H1 (cell line): ENCODE data around the gene ZNF500. TPM values are rescaled to one million over a fixed set of nuclear protein-coding genes. Genes with fewer than 3 reads are reported as not detected.

ENCODE experiments used
- CTCF ChIA-PET: fragments of 300-600 bp; sonication (Branson Sonifier 250); formaldehyde crosslinking; loops from one replicate; lab custom pipeline; 2021; ENCODE audit not compliant: partially characterized antibody; lab: Charles Lee
- POLR2A ChIA-PET: fragments of 300-600 bp; sonication (Branson Sonifier 250); formaldehyde crosslinking; loops from one replicate; lab custom pipeline; 2021; ENCODE audit warnings: inconsistent platforms; ENCODE audit not compliant: partially characterized antibody; lab: Charles Lee
- DNase-seq, 2 experiments: peaks; one replicate each; pipeline versions ENCODE4 v3.0.0 to v3.0.0-alpha.2; 2010 to 2022; ENCODE audit warnings: low spot score in 2 of 2, low read depth in 1 of 2, mixed read lengths in 1 of 2
- FAIRE-seq: peaks from 2 replicates; lab custom pipeline; 2011; peaks lifted over from hg19 to GRCh38; lab: Jason Lieb, UNC
- H2AFZ ChIP-seq: 2 replicates; pipeline ENCODE4 v1.8.1; 2012; ENCODE audit warnings: low read length, inconsistent platforms
- H2AK5ac ChIP-seq: 2 replicates; pipeline ENCODE4 v1.6.1; 2013; ENCODE audit warnings: low read depth, low read length
- H2BK120ac ChIP-seq: replicated peaks from 2 replicates; pipeline ENCODE3; 2013; ENCODE audit warnings: low read depth, low read length, inconsistent platforms
- H2BK12ac ChIP-seq: 2 replicates; pipeline ENCODE4 v1.6.1; 2013; ENCODE audit warnings: low read depth, low read length
- H2BK15ac ChIP-seq: 2 replicates; pipeline ENCODE4 v1.6.1; 2013; ENCODE audit warnings: low read length
- H2BK20ac ChIP-seq: 2 replicates; pipeline ENCODE4 v1.6.1; 2013; ENCODE audit warnings: low read length
- H2BK5ac ChIP-seq: 2 replicates; pipeline ENCODE4 v1.6.1; 2013; ENCODE audit warnings: low read depth, low read length
- H3K14ac ChIP-seq: 2 replicates; pipeline ENCODE4 v1.6.1; 2013; ENCODE audit warnings: inconsistent platforms; ENCODE audit not compliant: insufficient read length
- H3K18ac ChIP-seq: 2 replicates; pipeline ENCODE4 v1.6.1; 2013; ENCODE audit warnings: low read length; ENCODE audit errors: extremely low read depth
- H3K23ac ChIP-seq: 2 replicates; pipeline ENCODE4 v1.6.1; 2013; ENCODE audit warnings: inconsistent platforms; ENCODE audit not compliant: insufficient read length
- H3K23me2 ChIP-seq: 2 replicates; pipeline ENCODE4 v1.6.1; 2013; ENCODE audit warnings: low read depth, low read length
- H3K27ac ChIP-seq: 2 replicates; pipeline ENCODE4 v1.6.1; 2011; ENCODE audit warnings: low read depth, low read length, inconsistent platforms
- H3K27me3 ChIP-seq, 4 experiments: replicated peaks in 1 of 4; 1 replicate in 1 of 4; 2 replicates in 3 of 4; pipeline versions ENCODE4 v1.6.1 to v1.8.1; 2011 to 2013; ENCODE audit warnings: low read length in 3 of 4, mild to moderate bottlenecking in 3 of 4, inconsistent platforms in 2 of 4, mixed read lengths in 2 of 4, moderate library complexity in 1 of 4; ENCODE audit not compliant: control insufficient read depth in 3 of 4, insufficient read depth in 3 of 4; ENCODE audit errors: extremely low read depth in 1 of 4
- H3K36me3 ChIP-seq, 4 experiments: 2 replicates each; pipeline versions ENCODE4 v1.6.1 to v1.8.1; 2011 to 2013; ENCODE audit warnings: mild to moderate bottlenecking in 4 of 4, low read length in 3 of 4, moderate library complexity in 2 of 4, control low read depth in 1 of 4, inconsistent platforms in 1 of 4; ENCODE audit not compliant: insufficient read depth in 4 of 4, control insufficient read depth in 2 of 4
- H3K4ac ChIP-seq: replicated peaks from 2 replicates; pipeline ENCODE3; 2013; ENCODE audit warnings: low read length, low read depth, mixed read lengths, inconsistent platforms; ENCODE audit not compliant: insufficient read length
- H3K4me1 ChIP-seq, 4 experiments: replicated peaks in 1 of 4; 1 replicate in 1 of 4; 2 replicates in 3 of 4; pipeline versions ENCODE4 v1.6.1 to v1.8.1; 2011 to 2013; ENCODE audit warnings: low read length in 3 of 4, inconsistent platforms in 2 of 4, mixed read lengths in 1 of 4; ENCODE audit not compliant: insufficient read depth in 4 of 4, control insufficient read depth in 3 of 4
- H3K4me2 ChIP-seq, 2 experiments: 2 replicates each; pipeline versions ENCODE4 v1.6.1 to v1.8.1; 2011 to 2013; ENCODE audit warnings: low read depth in 2 of 2, low read length in 2 of 2, control low read depth in 1 of 2, inconsistent platforms in 1 of 2, mild to moderate bottlenecking in 1 of 2; ENCODE audit not compliant: insufficient read depth in 1 of 2
- H3K4me3 ChIP-seq, 4 experiments: fragments of 200-600, 300-600 bp in 1 of 4; sonication (generic), shearing (Covaris generic), sonication (Bioruptor Twin) in 1 of 4; 2 replicates each; pipeline versions ENCODE4 v1.5.1 to v1.8.1; 2011 to 2016; ENCODE audit warnings: low read length in 4 of 4, low read depth in 3 of 4, control low read depth in 2 of 4, inconsistent platforms in 2 of 4, mild to moderate bottlenecking in 2 of 4, mixed read lengths in 1 of 4, moderate library complexity in 1 of 4; ENCODE audit not compliant: insufficient read depth in 2 of 4; ENCODE audit errors: extremely low read depth in 1 of 4
- H3K56ac ChIP-seq: replicated peaks from 2 replicates; pipeline ENCODE3; 2013; ENCODE audit warnings: low read depth, mild to moderate bottlenecking, mixed read lengths, low read length, inconsistent platforms; ENCODE audit not compliant: insufficient read length
- H3K79me1 ChIP-seq: 2 replicates; pipeline ENCODE4 v1.6.1; 2013; ENCODE audit warnings: low read depth, low read length, control low read depth
- H3K79me2 ChIP-seq, 2 experiments: 2 replicates each; pipeline versions ENCODE4 v1.6.1 to v1.8.1; 2012 to 2013; ENCODE audit warnings: low read length in 2 of 2, mild to moderate bottlenecking in 2 of 2, inconsistent platforms in 1 of 2; ENCODE audit not compliant: insufficient read depth in 2 of 2, control insufficient read depth in 1 of 2
- H3K9ac ChIP-seq, 4 experiments: replicated peaks in 1 of 4; 1 replicate in 1 of 4; 2 replicates in 3 of 4; pipeline versions ENCODE4 v1.6.1 to v1.8.1; 2011 to 2013; ENCODE audit warnings: low read depth in 3 of 4, low read length in 3 of 4, control low read depth in 2 of 4, mild to moderate bottlenecking in 2 of 4, moderate library complexity in 2 of 4, inconsistent platforms in 1 of 4; ENCODE audit errors: extremely low read depth in 1 of 4
- H3K9me3 ChIP-seq, 2 experiments: 2 replicates each; pipeline versions ENCODE4 v1.6.1 to v1.8.1; 2012 to 2013; ENCODE audit warnings: mild to moderate bottlenecking in 2 of 2, moderate library complexity in 2 of 2, control low read depth in 1 of 2, inconsistent platforms in 1 of 2, low read depth in 1 of 2, low read length in 1 of 2, mixed read lengths in 1 of 2; ENCODE audit not compliant: insufficient read depth in 2 of 2
- H4K20me1 ChIP-seq, 2 experiments: replicated peaks in 1 of 2; 2 replicates each; pipeline versions ENCODE3 to v1.8.1; 2011 to 2013; ENCODE audit warnings: inconsistent platforms in 2 of 2, low read length in 2 of 2, mild to moderate bottlenecking in 1 of 2; ENCODE audit not compliant: insufficient read depth in 2 of 2, control insufficient read depth in 1 of 2
- H4K5ac ChIP-seq: 2 replicates; pipeline ENCODE4 v1.6.1; 2013; ENCODE audit warnings: low read length, low read depth, mixed read lengths, inconsistent platforms; ENCODE audit not compliant: insufficient read length
- H4K8ac ChIP-seq: 2 replicates; pipeline ENCODE4 v1.8.0; 2013; ENCODE audit warnings: mild to moderate bottlenecking, moderate library complexity, low read length, inconsistent platforms; ENCODE audit not compliant: insufficient read depth; ENCODE audit errors: extremely low read depth
- H4K91ac ChIP-seq: replicated peaks from 2 replicates; pipeline ENCODE3; 2013; ENCODE audit warnings: low read length, mixed read lengths, inconsistent platforms; ENCODE audit not compliant: insufficient read length
- BCL11A ChIP-seq, 2 experiments: IDR thresholded peaks; one replicate each; pipeline ENCODE4 v1.6.1; 2011; ENCODE audit warnings: low read depth in 2 of 2, low read length in 2 of 2, mild to moderate bottlenecking in 2 of 2
- CBX5 ChIP-seq: fragments of 300-800, 300-1000 bp; sonication (generic); IDR thresholded peaks from 2 replicates; pipeline ENCODE4 v1.7.1; 2016; ENCODE audit warnings: antibody characterized with exemption, low read length, low read depth
- CEBPB ChIP-seq: IDR thresholded peaks from 2 replicates; pipeline ENCODE4 v1.6.1; 2012; ENCODE audit warnings: low read depth, low read length
- HDAC2 ChIP-seq, 2 experiments: fragments of 300-600 bp in 1 of 2; sonication (generic) in 1 of 2; IDR thresholded peaks; 2 replicates each; pipeline ENCODE4 v1.6.1; 2011 to 2012; ENCODE audit warnings: low read depth in 2 of 2, low read length in 2 of 2, mild to moderate bottlenecking in 2 of 2, moderate library complexity in 2 of 2, borderline replicate concordance in 1 of 2, inconsistent platforms in 1 of 2
- JUND ChIP-seq: IDR thresholded peaks from 2 replicates; pipeline ENCODE4 v1.6.1; 2011; ENCODE audit warnings: mild to moderate bottlenecking, improper control_type of control experiment, low read length
- MAFK ChIP-seq: IDR thresholded peaks from 2 replicates; pipeline ENCODE4 v1.6.1; 2012; ENCODE audit warnings: low read depth, mild to moderate bottlenecking, improper control_type of control experiment, low read length
- POU5F1 ChIP-seq: IDR thresholded peaks from 2 replicates; pipeline ENCODE4 v1.6.1; 2011; ENCODE audit warnings: low read depth, mild to moderate bottlenecking, low read length, moderate library complexity
- RAD21 ChIP-seq, 2 experiments: IDR thresholded peaks in 1 of 2; conservative IDR thresholded peaks in 1 of 2; 2 replicates each; pipeline ENCODE4 v1.6.1; 2011; ENCODE audit warnings: low read depth in 2 of 2, low read length in 2 of 2, improper control_type of control experiment in 1 of 2, inconsistent platforms in 1 of 2, mild to moderate bottlenecking in 1 of 2, moderate library complexity in 1 of 2
- RFX5 ChIP-seq: IDR thresholded peaks from 2 replicates; pipeline ENCODE4 v1.6.1; 2011; ENCODE audit warnings: low read depth, low read length, improper control_type of control experiment, borderline replicate concordance
- SAP30 ChIP-seq: fragments of 300-600 bp; sonication (generic); IDR thresholded peaks from 2 replicates; pipeline ENCODE4 v1.7.1; 2012; ENCODE audit warnings: low read length, moderate library complexity, mild to moderate bottlenecking, inconsistent platforms; ENCODE audit not compliant: insufficient read depth, insufficient replicate concordance
- TBP ChIP-seq: IDR thresholded peaks from 2 replicates; pipeline ENCODE4 v1.6.1; 2011; ENCODE audit warnings: low read depth, low read length, improper control_type of control experiment
- TCF12 ChIP-seq: IDR thresholded peaks from 2 replicates; pipeline ENCODE4 v1.6.1; 2011; ENCODE audit warnings: low read depth, mild to moderate bottlenecking, low read length
- TEAD4 ChIP-seq: IDR thresholded peaks from 2 replicates; pipeline ENCODE4 v1.6.1; 2012; ENCODE audit warnings: low read depth, low read length, inconsistent platforms, mixed read lengths
- YY1 ChIP-seq: IDR thresholded peaks from 2 replicates; pipeline ENCODE4 v1.6.1; 2011; ENCODE audit warnings: low read depth, mild to moderate bottlenecking, low read length
- ZNF274 ChIP-seq: IDR thresholded peaks from 2 replicates; pipeline ENCODE4 v1.7.0; 2012; ENCODE audit warnings: low read length, borderline replicate concordance; ENCODE audit errors: extremely low read depth
- WGBS, 2 experiments: shearing (Covaris generic) in 1 of 2; methylation state at CpG; one replicate each; pipeline versions ENCODE4 v1.1.6 to v1.1.7; 2013 to 2015; ENCODE audit warnings: low lambda C conversion rate in 2 of 2, mixed read lengths in 2 of 2, inconsistent platforms in 1 of 2, low coverage in 1 of 2, missing lambda C conversion rate in 1 of 2; ENCODE audit not compliant: insufficient replicate concordance in 2 of 2, insufficient coverage in 1 of 2, insufficient read length in 1 of 2; ENCODE audit errors: extremely low coverage in 1 of 2, missing lambda C conversion rate in 1 of 2; 5-methylcytosine and 5-hydroxymethylcytosine counted together
- polyA plus RNA-seq, 7 experiments: library from polyadenylated mRNA; depleted of rRNA in 3 of 7; stranded (reverse) in 5 of 7; unstranded in 2 of 7; fragments of >200 nt in 5 of 7; fragments of 200-250 nt in 2 of 7; gene quantifications; 1 replicate in 5 of 7; 2 replicates in 1 of 7; 4 replicates in 1 of 7; pipeline versions ENCODE4 v1.2.1 to v1.2.3, GENCODE V29; 2011 to 2013; ENCODE audit warnings: missing spikeins in 2 of 7, mixed read lengths in 2 of 7
- total RNA-seq: library from RNA; stranded (reverse); fragmentation: NEBNext Ultra II Directional; extraction: Animal tissue kit (Norgen Biotek cat#: 25700); gene quantifications from 2 replicates; pipeline ENCODE4 v1.2.1, GENCODE V29; 2021

The ZNF500 gene
- total and polyA plus RNA-seq, 2 of the 8 experiments (the other 6 are each of a cell fraction or from before 2014, with no cell fraction given) = 10.3 to 10.4 TPM

DNA sequence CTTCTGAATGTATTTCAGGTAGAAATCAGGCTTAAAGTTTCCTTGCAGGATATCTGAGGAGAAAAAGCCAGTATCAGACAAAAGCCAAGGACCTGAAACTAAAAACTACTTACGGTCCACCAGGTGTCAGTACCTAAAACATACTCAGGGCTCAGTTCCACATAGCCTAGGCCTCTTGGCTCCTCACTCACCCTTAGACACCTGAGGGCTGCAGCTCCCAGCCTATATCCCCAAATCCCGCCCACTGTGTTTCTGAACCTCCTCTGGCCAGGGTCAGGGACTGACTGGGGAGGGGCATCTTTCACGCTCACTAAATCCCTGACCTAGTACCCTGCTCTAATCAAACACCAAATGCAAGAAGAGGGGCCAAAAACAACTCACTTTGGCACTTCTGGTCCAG is 44.3 kb upstream of the ZNF500 start:
- Histone ChIP-seq H3K23me2 (no peaks in the 10 kb centered on the region), H4K5ac (no peak overlapping the region), H3K18ac (no peak overlapping the region), H2AK5ac (no peak overlapping the region), H3K4me1 (no peaks in the 10 kb centered on the region), H3K27me3 (no peaks in the 10 kb centered on the region), H2BK20ac (no peak overlapping the region), H4K20me1 (peaks cover 0 to 6% of the 10 kb centered on the region in 2 experiments), H2BK5ac (no peak overlapping the region), H3K9ac (no peak overlapping the region), H3K56ac (no peak overlapping the region), H3K14ac (no peak overlapping the region), H3K4me2 (no peak overlapping the region), H3K79me1 (no peaks in the 10 kb centered on the region), H3K36me3 (peaks cover 10 to 56% (median 40%) of the 10 kb centered on the region in 4 experiments), H2BK12ac (no peak overlapping the region), H4K8ac (no peak overlapping the region), H3K4me3 (no peak overlapping the region), H3K79me2 (no peaks in the 10 kb centered on the region), H2BK15ac (no peak overlapping the region), H3K4ac (no peak overlapping the region), H4K91ac (no peak overlapping the region), H3K23ac (no peak overlapping the region), H3K27ac (no peak overlapping the region), H2BK120ac (no peak overlapping the region), H3K9me3 (no peaks in the 10 kb centered on the region), H2AFZ (no peak overlapping the region)
- DNase-seq (no peak), FAIRE-seq (no peak)
- ChIA-PET CTCF (interaction anchor here (0.6 kb wide), 1 partner anchor 341 kb away, joined by 3 read pairs; no protein-coding TSS in a partner anchor), POLR2A (interaction anchor here (1.2 to 1.3 kb wide), 3 partner anchors 26 to 38 kb away, joined by 3 read pairs; no protein-coding TSS in a partner anchor)
- 91% methylated on average over 3 of the region's 3 CpGs; no CpG with 5 or more reads in 1 of the 2 experiments for WGBS, 2 experiments
- TF ChIP-seq RAD21 (IDR thresholded peaks at IDR 0.05 in 1 of 2, conservative IDR thresholded peaks at IDR 0.05 in 1 of 2; ENCODE audit: low read depth in 2 of 2, low read length in 2 of 2) (no peak), ZNF274 (no peak), SAP30 (no peak), BCL11A (IDR thresholded peaks at IDR 0.05; ENCODE audit: low read depth in 2 of 2, low read length in 2 of 2) (no peak), CBX5 (no peak), RFX5 (no peak), HDAC2 (IDR thresholded peaks at IDR 0.05; ENCODE audit: borderline replicate concordance in 1 of 2, low read depth in 2 of 2, low read length in 2 of 2) (no peak), YY1 (no peak), JUND (no peak), CEBPB (no peak), TCF12 (no peak), POU5F1 (no peak), TBP (no peak), MAFK (no peak), TEAD4 (no peak)
